H1 (cell line): Measurements from ENCODE around the gene GRK5. TPM values are rescaled to one million over a fixed set of nuclear protein-coding genes. Genes with fewer than 3 reads are reported as not detected.

ENCODE experiments used
- CHD7 ChIP-seq: fragments of 300-600 bp; sonication (generic); IDR thresholded peaks from 2 replicates; pipeline ENCODE4 v1.7.1; 2012; ENCODE audit warnings: low read length, moderate library complexity, mild to moderate bottlenecking, inconsistent platforms; ENCODE audit not compliant: insufficient replicate concordance
- CREB1 ChIP-seq: IDR thresholded peaks from 2 replicates; pipeline ENCODE4 v1.6.1; 2012; ENCODE audit warnings: inconsistent platforms
- GTF2F1 ChIP-seq: IDR thresholded peaks from 2 replicates; pipeline ENCODE4 v1.6.1; 2012; ENCODE audit warnings: low read depth, low read length, improper control_type of control experiment, borderline replicate concordance
- KDM4A ChIP-seq: IDR thresholded peaks from one replicate; pipeline ENCODE4 v1.7.1; 2012; ENCODE audit warnings: low read depth, mild to moderate bottlenecking, moderate library complexity, low read length, inconsistent platforms; ENCODE audit not compliant: severe bottlenecking
- KDM5A ChIP-seq: fragments of 200-600 bp; IDR thresholded peaks from 2 replicates; pipeline ENCODE4 v1.7.1; 2012; ENCODE audit warnings: mild to moderate bottlenecking, low read length, inconsistent platforms, mixed read lengths
- POLR2AphosphoS5 ChIP-seq: IDR thresholded peaks from 2 replicates; pipeline ENCODE4 v1.6.1; 2011; ENCODE audit warnings: low read depth, low read length
- RNF2 ChIP-seq: fragments of 200-900, 300-1000 bp; sonication (generic); IDR thresholded peaks from 2 replicates; pipeline ENCODE4 v1.7.1; 2016; ENCODE audit warnings: borderline replicate concordance, low read depth, mild to moderate bottlenecking, antibody characterized with exemption, low read length; ENCODE audit not compliant: poor library complexity, severe bottlenecking; ENCODE audit errors: missing control alignments
- SIRT6 ChIP-seq: IDR thresholded peaks from one replicate; pipeline ENCODE4 v1.7.1; 2012; ENCODE audit warnings: low read length, inconsistent platforms
- polyA plus RNA-seq, 7 experiments: library from polyadenylated mRNA; depleted of rRNA in 3 of 7; stranded (reverse) in 5 of 7; unstranded in 2 of 7; fragments of >200 nt in 5 of 7; fragments of 200-250 nt in 2 of 7; gene quantifications; 1 replicate in 5 of 7; 2 replicates in 1 of 7; 4 replicates in 1 of 7; pipeline versions ENCODE4 v1.2.1 to v1.2.3, GENCODE V29; 2011 to 2013; ENCODE audit warnings: missing spikeins in 2 of 7, mixed read lengths in 2 of 7
- total RNA-seq: library from RNA; stranded (reverse); fragmentation: NEBNext Ultra II Directional; extraction: Animal tissue kit (Norgen Biotek cat#: 25700); gene quantifications from 2 replicates; pipeline ENCODE4 v1.2.1, GENCODE V29; 2021

Gene GRK5
- total and polyA plus RNA-seq, 2 of the 8 experiments (the other 6 are each of a cell fraction or from before 2014, with no cell fraction given), result 0.54 to 2.5 TPM

- TF ChIP-seq CHD7 (no peak), KDM4A (no peak), SIRT6 (no peak), GTF2F1 (no peak), POLR2AphosphoS5 (no peak), KDM5A (no peak), RNF2 (no peak), CREB1 (no peak)
Measured at GRCh38 chr10:119501690-119502089, 294.3 kb downstream of the GRK5 start (continued).
